GM21381 (cell line): ENCODE measurements around the gene MYLIP.

ENCODE experiments used
- ATAC-seq: cut with Tn5 transposase; IDR thresholded peaks from one replicate; pipeline ENCODE4 v1.9.1; 2021; ENCODE audit warnings: mild to moderate bottlenecking, moderate library complexity; ENCODE audit not compliant: unreplicated experiment

Gene MYLIP

DNA sequence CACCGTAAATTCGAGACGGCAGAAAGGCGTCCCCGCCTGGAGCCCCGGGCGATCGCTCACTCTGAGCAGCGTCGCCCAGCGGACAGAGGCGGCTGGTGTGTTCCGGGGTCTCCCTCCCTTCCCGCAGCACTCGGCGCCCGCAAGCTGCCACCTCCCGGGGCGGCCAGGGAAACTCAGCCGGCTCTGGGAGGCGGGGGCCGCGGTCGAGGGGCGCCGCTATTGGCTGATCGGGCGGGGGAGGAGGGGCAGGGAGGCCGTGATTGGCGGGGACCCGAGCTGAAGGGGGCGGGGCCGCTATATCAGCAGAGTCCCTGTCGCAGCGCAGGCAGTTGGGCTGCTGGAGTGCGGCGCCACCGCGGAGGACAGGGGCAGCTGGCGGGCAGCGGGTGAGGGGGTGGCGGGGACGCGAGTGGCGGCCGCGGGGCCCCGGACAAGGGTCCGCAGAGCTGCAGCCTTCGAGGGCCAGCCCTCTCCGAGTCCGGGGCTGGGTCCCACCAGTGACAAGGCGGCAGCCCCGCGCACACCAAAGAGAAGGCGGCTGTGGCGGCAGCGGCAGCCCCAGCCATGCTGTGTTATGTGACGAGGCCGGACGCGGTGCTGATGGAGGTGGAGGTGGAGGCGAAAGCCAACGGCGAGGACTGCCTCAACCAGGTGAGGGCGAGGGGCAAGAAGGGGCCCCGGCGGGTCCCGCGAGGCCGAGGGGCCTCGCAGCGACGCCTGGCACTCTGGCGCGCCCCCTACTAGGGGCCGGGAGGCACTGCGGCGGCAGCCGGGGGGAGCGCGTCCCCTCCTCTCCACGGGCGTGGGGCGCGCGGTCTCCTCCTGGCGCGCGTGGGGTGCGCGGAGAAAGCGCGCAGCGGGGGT, at the start of gene MYLIP:
Gene MYLIP, plus strand, starts transcription at position 328 of the 864 bp plus-strand sequence. Its CDS starts 237 bp downstream, at position 565.
- ATAC-seq = peak; percentile 75

- ATAC-seq = no peak
Measured at GRCh38 chr6:16079354-16079753, 49.5 kb upstream of the MYLIP start.

DNA sequence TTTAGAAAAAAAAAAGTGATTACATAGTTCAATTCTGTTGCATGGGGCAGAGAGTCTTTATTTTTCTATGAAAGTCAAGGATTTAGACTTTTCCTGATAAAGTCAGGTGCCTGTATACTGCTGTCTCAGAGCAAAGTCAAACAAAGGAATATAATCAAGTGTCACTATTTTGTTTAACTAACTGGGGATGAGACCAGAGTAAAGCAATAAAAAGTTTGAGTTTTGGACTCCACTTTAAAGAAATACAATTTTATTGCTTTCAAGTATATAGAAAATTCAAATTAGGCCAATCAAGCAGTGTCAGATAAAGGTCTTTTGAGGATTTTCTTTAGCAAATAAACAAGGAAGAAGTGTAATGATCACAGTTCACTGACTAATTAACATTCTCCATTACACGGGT, 48.7 kb upstream of the MYLIP start:
- no peak for ATAC-seq

GRCh38 chr6:16081326-16081725, 47.6 kb upstream of the MYLIP start:
- ATAC-seq = no peak

DNA sequence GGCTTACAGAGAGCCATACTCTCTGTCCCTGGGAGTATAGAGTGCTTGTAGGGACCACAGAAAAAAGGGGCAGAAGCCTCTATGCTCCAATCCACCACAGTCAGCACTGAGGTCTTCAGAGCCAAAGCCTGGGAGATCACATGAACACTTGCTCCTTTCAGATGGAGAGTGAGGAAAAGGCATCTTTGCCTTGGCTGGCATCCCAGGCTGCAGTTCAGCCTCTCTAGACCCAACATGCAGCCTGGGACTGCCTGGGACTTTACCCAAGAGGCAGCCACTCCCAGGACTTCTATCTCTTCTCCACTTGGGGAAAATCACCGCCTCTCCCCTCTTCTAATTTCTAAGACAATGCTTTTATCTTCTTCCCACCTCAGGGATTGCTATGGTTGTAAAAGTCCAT, 46.5 kb upstream of the MYLIP start:
- no peak for ATAC-seq

DNA sequence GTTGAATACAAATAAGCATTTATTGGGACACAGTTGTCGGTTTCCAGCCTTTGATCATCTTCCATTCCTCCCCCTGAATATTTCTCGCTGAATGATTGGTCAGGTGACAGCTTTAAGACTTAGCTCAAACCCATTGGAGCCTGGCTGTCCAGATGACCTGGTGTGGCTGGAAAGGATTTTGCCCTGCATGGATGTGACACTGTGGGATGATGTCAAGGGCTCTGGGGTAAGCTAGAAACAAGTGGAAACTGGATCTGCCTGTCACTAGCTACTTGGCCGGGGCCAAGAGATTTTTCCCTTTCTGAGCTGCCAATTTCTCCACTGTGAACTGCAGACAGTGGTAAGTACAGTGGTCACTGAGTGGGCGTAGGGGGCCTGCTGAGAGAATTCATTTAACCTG, 41.9 kb upstream of the MYLIP start:
- ATAC-seq = no peak

DNA sequence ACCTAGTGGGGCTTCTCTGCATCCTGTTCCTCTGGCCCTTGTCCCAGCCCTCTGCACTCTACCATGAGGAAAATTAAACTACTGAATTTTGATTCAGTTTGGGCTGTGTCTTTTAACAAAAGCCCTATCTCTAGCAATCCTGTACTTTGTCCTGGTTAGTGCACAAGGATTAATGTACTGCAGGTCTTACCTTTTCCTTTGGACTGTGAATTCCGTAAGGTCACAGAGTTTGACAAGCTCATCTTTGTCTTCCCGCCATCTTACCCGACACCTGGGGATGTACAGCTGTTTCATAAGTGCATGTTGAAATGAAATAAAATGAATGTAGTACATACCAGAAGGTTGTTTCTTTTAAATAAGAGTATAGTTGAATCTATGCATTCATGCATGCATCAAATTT, 41.5 kb upstream of the MYLIP start:
- no peak for ATAC-seq

DNA sequence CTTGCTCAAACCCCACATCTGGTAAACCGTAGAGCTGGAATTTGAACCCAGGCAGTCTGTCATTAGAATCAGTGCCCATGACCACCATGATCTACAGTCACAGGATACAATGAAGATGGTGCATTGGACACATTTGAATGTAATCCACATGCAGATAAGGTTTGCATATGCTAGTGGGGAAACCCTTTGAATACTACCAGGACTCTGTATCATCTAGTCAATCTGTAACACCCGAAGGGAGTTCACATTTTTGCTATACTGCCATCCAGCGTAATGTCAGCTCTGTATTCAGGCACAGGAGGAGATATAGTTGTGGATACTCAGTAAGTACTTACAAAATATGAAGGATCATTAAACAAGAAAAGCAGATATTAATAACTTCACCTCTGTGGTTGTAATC, 40.5 kb upstream of the MYLIP start:
- no peak for ATAC-seq

- ATAC-seq = no peak
Measured at GRCh38 chr6:16089232-16090062, 39.4 kb upstream of the MYLIP start.

- ATAC-seq = no peak
Measured at GRCh38 chr6:16090452-16090851, 38.4 kb upstream of the MYLIP start.

DNA sequence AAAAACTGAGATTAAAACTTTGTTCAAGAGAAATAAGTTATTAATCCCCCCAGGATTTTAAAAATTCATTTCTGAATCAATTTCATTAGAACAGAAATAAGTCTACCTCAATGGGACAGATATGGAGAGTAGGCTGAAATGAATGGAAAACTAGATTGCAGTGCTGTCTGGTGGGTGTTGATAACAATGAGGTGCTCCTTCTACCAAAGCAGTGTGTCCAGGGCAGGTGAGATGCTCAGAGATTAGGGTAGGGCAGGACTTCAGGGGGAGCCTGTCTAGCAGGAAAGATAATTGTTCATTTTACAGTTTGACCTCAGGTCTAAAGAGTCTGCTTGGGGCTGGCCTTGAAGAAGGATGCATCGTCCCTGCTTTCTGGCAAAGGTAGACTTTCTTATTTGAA, 38.0 kb upstream of the MYLIP start:
- ATAC-seq = no peak

DNA sequence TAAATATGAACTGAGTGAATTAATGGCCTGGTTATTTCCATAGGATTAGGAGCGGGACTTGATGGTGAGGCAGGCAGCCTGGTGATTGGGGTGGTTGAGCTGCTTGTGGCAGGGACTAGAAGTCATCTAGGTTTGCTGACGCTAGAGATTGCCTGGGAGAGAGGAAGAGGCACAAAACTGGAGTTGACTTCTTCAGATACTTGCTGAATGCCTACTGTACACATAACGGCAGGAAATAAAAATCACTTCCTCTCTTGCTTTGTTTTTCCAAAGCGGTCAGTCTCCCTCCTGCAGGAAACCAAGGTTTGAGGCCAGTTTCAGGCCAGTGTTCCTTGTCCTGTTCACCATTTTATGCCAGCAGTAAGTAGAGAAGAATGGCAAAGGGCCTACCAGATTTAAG, 36.7 kb upstream of the MYLIP start:
- ATAC-seq = no peak

- no peak for ATAC-seq
Measured at GRCh38 chr6:16092990-16093389, 35.9 kb upstream of the MYLIP start.

DNA sequence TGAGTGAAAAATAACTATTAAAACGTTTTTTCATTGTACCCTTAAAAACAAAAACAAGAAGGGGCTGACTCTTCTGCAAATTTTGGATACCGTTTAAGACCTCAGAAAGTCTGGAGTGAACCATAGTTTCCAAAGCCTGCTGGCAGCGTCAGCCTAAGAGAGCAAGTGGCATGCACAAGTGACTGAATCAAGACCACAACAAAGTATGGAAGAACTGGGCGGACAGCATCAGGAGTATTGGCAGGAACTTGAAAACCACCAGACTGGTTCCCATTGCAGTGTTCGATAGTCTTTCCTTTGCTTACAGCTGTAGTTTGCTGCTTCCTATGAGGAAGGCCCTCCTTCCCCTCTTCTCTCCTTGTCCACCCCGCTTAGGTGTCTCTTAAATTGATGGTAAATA, 33.7 kb upstream of the MYLIP start:
- ATAC-seq = no peak

GRCh38 chr6:16097382-16098171, 31.3 kb upstream of the MYLIP start:
- ATAC-seq = no peak

DNA sequence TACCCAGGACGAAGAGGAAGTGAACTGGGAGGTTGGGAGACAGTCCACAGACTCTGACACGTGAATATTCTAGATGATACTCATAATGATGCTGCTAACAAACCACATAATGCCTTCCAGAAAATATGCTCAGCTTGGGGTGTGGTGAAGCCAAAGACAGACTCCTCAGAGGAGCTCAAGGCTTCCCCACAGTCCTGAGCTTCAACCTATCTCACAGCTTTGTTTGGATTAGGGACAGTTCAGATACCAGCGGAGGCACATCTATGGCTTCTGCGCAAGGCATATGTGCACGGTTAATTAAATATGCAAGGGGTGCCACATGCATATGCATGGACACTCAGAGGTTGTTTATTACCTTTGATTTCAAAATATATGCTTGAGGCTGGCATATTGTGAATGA, 30.7 kb upstream of the MYLIP start:
- ATAC-seq = no peak

DNA sequence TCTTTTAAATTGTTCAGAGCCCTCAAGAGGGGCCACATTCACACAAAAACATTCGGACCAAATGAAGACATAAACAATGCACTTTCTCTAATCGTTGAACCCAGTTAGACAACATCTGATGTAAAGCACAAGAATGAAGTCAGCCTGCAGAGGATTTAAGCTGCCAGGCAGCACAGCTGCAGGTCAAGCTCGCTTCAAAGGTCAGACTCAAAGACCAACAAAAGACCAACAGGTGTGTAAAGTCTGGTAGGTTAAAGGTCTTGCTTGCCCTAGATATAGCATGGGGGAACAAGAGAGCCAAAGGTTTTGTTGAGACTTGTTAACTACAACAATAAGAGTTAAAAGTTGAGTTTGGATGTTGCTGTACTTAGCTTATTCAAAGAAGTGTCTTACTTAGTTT, 26.7 kb upstream of the MYLIP start:
- no peak for ATAC-seq

GRCh38 chr6:16103722-16104121, 25.2 kb upstream of the MYLIP start:
- ATAC-seq = no peak

GRCh38 chr6:16104624-16105433, 24.1 kb upstream of the MYLIP start:
- no peak for ATAC-seq

DNA sequence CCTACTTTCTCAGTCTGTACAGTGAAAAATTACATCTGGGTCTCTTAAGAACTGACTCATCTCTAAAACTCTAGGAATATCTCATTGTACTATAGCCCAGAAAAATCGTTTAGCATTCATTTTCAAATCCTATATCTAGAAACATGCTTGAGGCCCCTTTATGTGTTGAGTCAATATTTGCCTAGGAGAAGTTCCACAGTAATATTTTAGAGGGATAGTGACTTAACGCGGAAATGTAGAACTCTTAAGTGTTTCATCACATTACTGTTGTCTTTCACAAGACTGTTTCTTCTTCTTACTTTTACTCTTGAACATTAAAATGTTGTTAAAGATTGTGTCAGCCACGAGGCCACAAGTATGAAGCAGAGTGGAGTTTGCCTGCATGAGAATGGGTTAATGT, 23.0 kb upstream of the MYLIP start:
- ATAC-seq = no peak
